ENCODE results near the gene TAF1C. TPM values are rescaled to one million over a fixed set of nuclear protein-coding genes. Genes with fewer than 3 reads are reported as not detected.

Gene TAF1C
- total RNA-seq, 4 donors from 2014 or later: 24.4 to 73.9 (median 33.3) TPM

GRCh38 chr16:84174396-84174795 is 12.5 kb downstream of the TAF1C start:
- DNase-seq (ENCODE audit: low spot score) (no peak), ATAC-seq (ENCODE audit: low FRiP score) (no peak)
- TF ChIP-seq CTCF (IDR thresholded peaks at IDR 0.05): no peak

- DNase-seq (ENCODE audit: low spot score): no peak
- ATAC-seq (ENCODE audit: low FRiP score): no peak
- TF ChIP-seq CTCF (IDR thresholded peaks at IDR 0.05): no peak
These were observed 17.0 kb downstream of the TAF1C start for GRCh38 chr16:84169765-84170310.

GRCh38 chr16:84166796-84167695 is 19.8 kb downstream of the TAF1C start:
- TF ChIP-seq CTCF (IDR thresholded peaks at IDR 0.05): no peak
- no peak for ATAC-seq (ENCODE audit: low FRiP score)
- no peak for DNase-seq (ENCODE audit: low spot score)

GRCh38 chr16:84165746-84166145 is 21.1 kb downstream of the TAF1C start:
- TF ChIP-seq CTCF (IDR thresholded peaks at IDR 0.05): no peak
- ATAC-seq (ENCODE audit: low FRiP score) (no peak), DNase-seq (ENCODE audit: low spot score) (no peak)

GRCh38 chr16:84161801-84162200 is 25.1 kb downstream of the TAF1C start:
- no peak for TF ChIP-seq CTCF (IDR thresholded peaks at IDR 0.05)
- DNase-seq (ENCODE audit: low spot score): no peak
- ATAC-seq (ENCODE audit: low FRiP score): no peak

- DNase-seq (ENCODE audit: low spot score) (no peak), ATAC-seq (ENCODE audit: low FRiP score) (no peak)
- TF ChIP-seq CTCF (IDR thresholded peaks at IDR 0.05): no peak
These were observed 25.8 kb downstream of the TAF1C start for GRCh38 chr16:84161037-84161436.

- no peak for TF ChIP-seq CTCF (IDR thresholded peaks at IDR 0.05)
- DNase-seq (ENCODE audit: low spot score) (no peak), ATAC-seq (ENCODE audit: low FRiP score) (no peak)
These were observed 27.1 kb downstream of the TAF1C start for GRCh38 chr16:84159800-84160199.
